NCI-H748 treated with DMSO at 0.1 percent for 48 hours (cell line): Measurements from ENCODE around the gene DUSP22.

ENCODE experiments used
- DNase-seq: peaks from one replicate; lab custom pipeline; 2025; lab: John Stamatoyannopoulos, UW

DUSP22 gene

GRCh38 chr6:308768-309167 is 16.5 kb downstream of the DUSP22 start:
- no peak for DNase-seq

GRCh38 chr6:309947-310346 is 17.7 kb downstream of the DUSP22 start:
- DNase-seq: no peak

- no peak for DNase-seq
Measured at GRCh38 chr6:310671-311070, 18.4 kb downstream of the DUSP22 start.

- no peak for DNase-seq
Measured at GRCh38 chr6:311679-312220, 19.5 kb downstream of the DUSP22 start.

GRCh38 chr6:313087-313486 is 20.8 kb downstream of the DUSP22 start:
- no peak for DNase-seq

DNA sequence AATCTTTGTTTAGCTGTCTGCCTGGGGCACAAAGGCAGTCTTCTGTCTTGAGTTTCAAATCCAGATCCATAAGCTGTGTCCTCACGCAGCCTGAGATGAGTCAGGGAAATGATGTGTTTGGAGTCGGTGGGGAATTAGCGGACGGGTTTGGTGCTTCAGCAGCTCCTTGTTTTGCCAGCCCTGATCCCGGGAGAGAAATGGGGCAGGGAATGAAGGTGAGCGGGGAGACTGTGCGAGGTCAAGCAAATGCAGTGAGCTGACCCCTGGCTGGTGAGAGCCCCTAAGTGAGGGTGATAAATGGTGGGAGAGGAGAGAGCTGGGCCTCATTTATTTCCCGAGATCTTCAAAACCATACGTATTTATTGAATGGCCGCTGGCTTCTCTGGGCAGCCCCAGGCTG is 21.6 kb downstream of the DUSP22 start:
- DNase-seq: no peak

DNA sequence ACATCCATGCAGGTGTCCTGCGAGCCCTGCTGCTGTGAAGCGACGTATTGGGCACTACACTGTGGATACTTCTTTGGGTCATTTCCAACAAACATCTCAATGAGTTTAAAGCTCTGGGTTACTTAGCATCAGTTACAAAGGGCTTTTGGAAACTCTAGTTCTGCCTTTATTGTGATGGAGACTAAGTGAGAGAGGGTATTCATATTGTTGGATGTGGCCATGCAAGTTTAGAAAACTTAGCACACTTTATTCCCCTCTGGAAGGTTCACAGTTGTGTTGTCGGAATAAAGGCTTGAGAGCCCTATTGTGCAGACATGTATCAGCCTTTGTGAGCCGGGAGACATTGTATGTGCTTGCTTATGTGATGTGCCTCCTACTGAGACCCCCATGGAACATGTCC is 22.1 kb downstream of the DUSP22 start:
- no peak for DNase-seq

- DNase-seq: no peak
Measured at GRCh38 chr6:315226-315625, 22.9 kb downstream of the DUSP22 start.

- no peak for DNase-seq
Measured at GRCh38 chr6:315921-316752, 23.9 kb downstream of the DUSP22 start.

DNA sequence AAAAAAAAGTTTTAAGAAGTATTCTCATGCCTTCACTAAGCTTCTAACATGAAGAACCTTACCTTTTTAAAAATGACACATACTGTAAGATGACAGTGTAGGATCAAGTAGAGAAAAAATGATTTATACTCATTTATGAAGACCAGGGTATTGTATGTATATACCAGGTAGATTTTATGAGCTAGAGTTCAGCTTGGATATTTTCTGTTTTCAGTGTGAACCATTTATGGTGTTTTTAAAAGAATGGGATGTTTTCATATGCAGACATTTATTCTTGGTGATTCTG is 24.4 kb downstream of the DUSP22 start:
- DNase-seq: no peak

- no peak for DNase-seq
Measured at GRCh38 chr6:317060-317447, 24.8 kb downstream of the DUSP22 start.

DNA sequence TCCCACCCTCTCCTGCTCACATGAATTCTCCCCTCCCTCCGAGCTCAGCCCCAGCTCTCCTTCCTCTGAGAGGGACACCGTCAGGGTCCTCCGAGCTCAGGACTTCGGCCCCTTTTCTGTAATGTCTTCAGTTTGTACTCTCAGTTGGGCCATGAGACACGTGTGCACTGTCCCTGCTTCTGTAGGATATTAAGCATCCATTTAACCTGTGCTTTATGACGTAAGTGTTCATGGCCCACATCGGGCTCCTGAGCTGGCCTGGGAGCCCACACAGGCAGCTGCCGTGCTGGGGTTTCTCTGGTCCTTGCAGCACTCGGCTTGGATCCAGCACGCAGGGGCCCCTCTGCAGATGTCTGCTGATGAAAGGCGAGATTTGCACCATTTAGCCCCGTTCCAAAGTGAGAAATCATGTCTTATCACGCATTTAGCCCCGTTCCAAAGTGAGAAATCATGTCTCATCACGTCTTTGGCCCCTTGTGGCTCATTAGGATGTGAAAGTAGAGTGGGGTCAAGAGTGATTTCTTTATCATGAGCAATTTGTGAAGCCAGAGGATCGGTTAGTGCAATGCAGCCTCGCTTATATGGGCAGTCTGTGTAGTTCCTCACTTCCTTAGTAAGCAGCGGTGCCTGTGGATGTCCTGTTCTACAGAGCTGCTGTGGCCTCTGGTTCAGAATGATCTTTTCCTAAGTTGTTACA is 25.3 kb downstream of the DUSP22 start:
- DNase-seq: no peak

GRCh38 chr6:318243-318890 is 26.1 kb downstream of the DUSP22 start:
- no peak for DNase-seq

DNA sequence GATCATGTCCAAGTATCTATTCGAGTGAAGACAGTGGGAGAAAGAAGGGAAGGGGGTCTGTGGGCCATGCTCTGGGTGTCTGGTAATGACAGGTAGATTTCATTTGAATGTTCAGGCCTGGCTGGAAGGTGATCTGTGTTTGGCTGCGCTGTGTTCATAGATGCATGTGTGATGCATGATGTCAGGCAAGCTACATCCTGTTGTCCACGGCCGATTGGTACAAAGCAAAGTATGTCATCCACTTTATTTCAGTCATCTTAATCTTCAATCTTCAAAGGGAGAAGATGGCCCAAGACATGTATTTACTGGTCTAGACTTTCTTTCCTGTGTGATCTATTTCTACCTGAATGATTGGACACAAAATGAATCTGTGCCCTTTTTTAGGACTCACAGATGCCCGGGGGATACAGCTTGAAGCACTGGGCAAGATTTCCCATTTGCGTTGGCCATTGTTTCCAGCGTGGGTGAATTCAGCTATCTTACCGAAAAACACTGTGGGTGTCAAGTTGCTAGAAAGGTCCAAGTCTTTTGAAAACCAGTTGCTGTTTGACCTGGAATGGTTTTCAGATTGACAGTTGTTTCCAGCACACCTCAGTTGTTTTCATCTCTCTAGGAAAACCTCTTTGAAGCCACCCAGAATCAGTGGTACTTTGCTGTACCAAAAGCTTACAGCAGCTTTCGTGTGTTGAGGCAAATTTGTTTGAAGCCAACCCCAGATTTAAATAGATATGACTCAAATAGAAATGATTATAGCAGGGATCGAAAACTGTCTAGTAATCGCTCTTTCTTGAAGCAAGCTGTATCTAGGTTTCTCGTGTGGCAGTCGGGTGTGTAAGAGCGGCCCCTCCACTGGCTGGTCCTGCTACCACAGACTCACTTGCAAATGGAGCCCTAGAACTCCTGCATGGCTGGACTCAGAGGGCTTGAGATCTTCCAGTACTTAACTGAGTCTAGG is 27.2 kb downstream of the DUSP22 start:
- no peak for DNase-seq

DNA sequence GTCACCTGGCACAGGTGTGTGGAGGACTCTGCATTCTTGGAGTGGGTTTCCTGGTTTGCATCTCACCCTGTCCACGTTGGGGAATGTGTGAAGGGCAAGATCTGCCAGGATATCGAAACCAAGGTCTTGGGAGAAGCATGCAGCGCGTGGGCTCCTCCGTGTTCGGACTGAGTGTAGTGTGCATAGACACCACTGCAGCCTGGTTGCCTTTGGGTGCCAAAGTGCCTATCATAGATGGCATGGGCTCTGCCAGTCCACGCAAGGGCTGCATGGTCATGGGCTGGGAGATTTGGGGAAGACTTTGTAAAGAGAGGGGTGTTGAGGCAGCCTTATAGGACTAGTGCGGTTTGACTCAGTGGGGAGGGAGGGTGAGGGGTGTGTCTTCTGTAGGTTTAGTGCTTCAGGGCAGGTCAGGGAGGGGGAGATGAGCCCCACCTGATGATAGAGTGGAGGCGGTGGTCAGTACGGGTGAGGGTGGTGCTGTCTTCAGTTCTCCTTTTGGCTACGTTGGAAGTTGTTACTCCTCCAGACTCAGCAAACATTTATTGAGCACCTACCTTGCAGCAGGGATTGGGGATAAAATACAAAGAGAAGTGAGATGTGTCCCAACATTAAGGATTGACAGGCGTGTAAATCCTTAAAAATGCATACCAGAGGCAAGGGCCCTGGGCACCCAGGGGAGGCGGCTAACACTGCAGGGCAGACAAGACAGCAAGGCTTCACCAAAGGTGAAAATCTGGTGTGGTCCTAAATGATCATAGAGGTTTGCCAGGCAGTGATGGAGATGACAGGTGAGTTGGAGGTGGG is 28.3 kb downstream of the DUSP22 start:
- DNase-seq: no peak

DNA sequence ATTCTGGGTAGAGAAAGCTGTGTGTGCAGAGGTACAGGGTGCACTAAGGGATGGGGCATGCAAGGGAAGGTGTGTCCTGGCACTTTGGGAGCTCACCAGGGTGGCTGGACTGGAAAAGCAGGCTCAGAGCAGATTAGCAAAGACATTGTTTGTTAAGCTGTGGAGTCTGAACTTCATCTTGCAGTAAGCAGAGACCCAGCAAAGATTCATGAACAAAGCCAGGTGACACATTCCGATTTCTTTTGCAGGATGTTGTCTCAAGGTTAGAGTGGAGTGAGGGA is 28.8 kb downstream of the DUSP22 start:
- DNase-seq: no peak

DNA sequence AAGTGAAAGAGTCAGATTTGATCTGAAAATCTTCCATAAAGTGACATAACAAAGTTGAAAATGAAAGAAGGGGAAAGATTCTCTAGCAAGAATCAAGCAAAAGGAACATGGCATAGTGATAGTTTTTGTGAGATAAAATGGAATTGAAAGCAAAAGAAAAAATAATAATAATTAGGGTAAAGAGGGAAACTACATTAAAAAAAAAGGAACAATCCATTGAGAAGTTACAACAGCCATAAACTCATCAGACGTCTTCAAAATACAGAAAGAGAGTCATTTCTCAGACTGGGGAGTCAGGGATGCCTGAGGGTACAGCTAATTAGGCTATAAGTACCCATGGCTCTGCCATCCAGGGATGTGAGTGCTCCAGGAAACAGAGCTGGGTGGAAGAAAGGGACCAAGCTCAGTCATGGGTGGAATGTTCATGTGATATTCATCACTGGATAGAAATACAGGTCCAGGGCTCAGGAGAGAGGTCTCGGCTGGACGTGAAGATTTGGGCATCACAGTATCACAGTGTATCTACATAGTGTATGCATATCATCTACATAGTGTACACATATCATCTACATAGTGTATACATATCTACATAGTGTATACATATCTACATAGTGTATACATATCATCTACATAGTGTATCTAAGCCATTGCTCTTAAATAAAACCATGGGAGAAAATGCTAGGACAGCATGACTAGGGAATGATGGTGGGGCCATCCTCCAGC is 29.4 kb downstream of the DUSP22 start:
- DNase-seq: no peak

DNA sequence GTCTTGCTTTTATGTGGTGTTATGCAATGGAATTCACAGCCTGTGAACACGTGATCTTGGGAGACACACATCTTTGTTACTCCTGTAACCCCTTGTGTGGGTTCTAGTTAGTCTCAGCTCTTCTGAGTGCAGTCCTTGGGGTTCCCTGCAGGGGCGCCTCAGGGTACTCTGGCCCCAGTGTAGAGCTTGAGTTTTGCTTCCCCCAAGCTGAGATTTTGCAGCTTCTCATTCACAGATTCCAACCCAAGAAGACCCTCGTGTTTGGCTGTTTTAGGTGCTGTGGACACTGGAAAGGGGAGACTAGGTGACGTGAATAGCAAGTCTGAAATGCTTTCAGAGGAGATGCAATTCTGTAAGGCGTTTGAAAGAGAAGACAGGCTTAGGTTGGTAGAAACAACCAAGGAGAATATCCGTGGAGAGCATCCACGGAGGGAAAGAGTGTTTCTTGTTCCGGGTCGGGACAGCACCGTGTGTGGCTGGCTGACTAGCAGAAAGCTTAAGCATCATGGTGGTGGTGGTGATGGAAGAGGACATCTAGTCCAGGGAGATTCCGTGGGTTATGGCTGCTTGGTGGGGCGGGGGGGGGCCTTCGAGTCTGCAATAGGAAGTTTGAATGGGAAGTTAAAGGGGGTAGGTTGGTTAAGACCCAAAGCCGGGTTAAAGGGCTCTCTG is 30.1 kb downstream of the DUSP22 start:
- DNase-seq: no peak

GRCh38 chr6:322940-323729 is 30.8 kb downstream of the DUSP22 start:
- DNase-seq: no peak
